Subcutaneous adipose tissue (tissue), 4 donors: Measurements from ENCODE around the gene LTBP3. TPM values are rescaled to one million over a fixed set of nuclear protein-coding genes. Genes with fewer than 3 reads are reported as not detected.

ENCODE experiments used
- CTCF ChIP-seq: fragments of 450-650 bp; IDR thresholded peaks from one replicate; pipeline ENCODE4 v1.5.1; 2016; ENCODE audit warnings: low read depth, mild to moderate bottlenecking, control low read depth, antibody characterized with exemption, moderate library complexity
- total RNA-seq, 4 donors: library from RNA; depleted of rRNA; stranded (reverse); fragments of >200 nt; gene quantifications; one replicate each; pipeline ENCODE4 v1.1.0, GENCODE V29; 2016

Gene LTBP3
- total RNA-seq: 10 to 100 TPM; 24.8 to 81.3 (median 77.3) TPM

- TF ChIP-seq CTCF: no peak
Measured at GRCh38 chr11:65558002-65558929, at the start of gene LTBP3. LTBP3 (minus strand) TSS chr11:65558359; CDS start chr11:65557959, 400 bp downstream.

GRCh38 chr11:65606876-65607613 is 48.9 kb upstream of the LTBP3 start:
- no peak for TF ChIP-seq CTCF

- TF ChIP-seq CTCF: no peak
Measured at GRCh38 chr11:65604258-65604657, 46.1 kb upstream of the LTBP3 start.

GRCh38 chr11:65599955-65600246 is 41.7 kb upstream of the LTBP3 start:
- TF ChIP-seq CTCF: no peak

- no peak for TF ChIP-seq CTCF
Measured at GRCh38 chr11:65599216-65599954, 41.2 kb upstream of the LTBP3 start.

- TF ChIP-seq CTCF: no peak
Measured at GRCh38 chr11:65598258-65598699, 40.1 kb upstream of the LTBP3 start.
